Central memory CD8-positive, alpha-beta T cell (primary cell): ENCODE measurements around the gene LAMTOR1.

ENCODE experiments used
- ATAC-seq: fragments of 150-1000 bp; cut with Tn5 transposase; replicated peaks from 2 replicates; pipeline ENCODE4 v1.10.0; 2022; ENCODE audit warnings: mild to moderate bottlenecking, moderate FRiP score, moderate number of reproducible peaks; ENCODE audit not compliant: poor library complexity, severe bottlenecking; ENCODE audit errors: extremely low read depth
- DNase-seq, 2 donors: peaks; one replicate each; pipeline ENCODE4 v3.0.0; 2021; ENCODE audit warnings: low spot score in 2 of 2
- H3K27ac Mint-ChIP-seq: one replicate; pipeline ENCODE4 v1.8.0; 2022; ENCODE audit warnings: low read depth, mild to moderate bottlenecking, moderate library complexity, mixed read lengths
- H3K27me3 Mint-ChIP-seq: one replicate; pipeline ENCODE4 v1.8.0; 2022; ENCODE audit warnings: mixed read lengths
- H3K36me3 Mint-ChIP-seq: one replicate; pipeline ENCODE4 v1.8.0; 2022; ENCODE audit warnings: mild to moderate bottlenecking, moderate library complexity, mixed read lengths; ENCODE audit not compliant: insufficient read depth
- H3K4me1 Mint-ChIP-seq: one replicate; pipeline ENCODE4 v1.8.0; 2022; ENCODE audit warnings: mixed read lengths
- H3K4me3 Mint-ChIP-seq: one replicate; pipeline ENCODE4 v1.8.0; 2022; ENCODE audit warnings: mild to moderate bottlenecking, moderate library complexity, mixed read lengths
- H3K9me3 Mint-ChIP-seq: one replicate; pipeline ENCODE4 v1.8.0; 2022; ENCODE audit warnings: mixed read lengths

Gene LAMTOR1

GRCh38 chr11:72112143-72112977 is 9.3 kb upstream of the LAMTOR1 start, which contains the start of gene ANAPC15:
ANAPC15 (minus strand) TSS chr11:72112695; CDS start chr11:72111276, 1,419 bp downstream.
- peak; percentile 90 for ATAC-seq
- Mint-ChIP-seq H3K4me1 (peaks cover 19% of the 10 kb centered on the region), H3K36me3 (peaks cover 15% of the 10 kb centered on the region), H3K27ac (peak within 1 kb of the TSS; percentile 96), H3K9me3 (no peaks in the 10 kb centered on the region), H3K4me3 (peak within 1 kb of the TSS; percentile 88), H3K27me3 (no peaks in the 10 kb centered on the region)
- peak; percentile 93 to 99 for DNase-seq

GRCh38 chr11:72111300-72112142 is 8.4 kb upstream of the LAMTOR1 start:
- Mint-ChIP-seq H3K4me1 (peaks cover 19% of the 10 kb centered on the region), H3K4me3 (peak overlapping the region; percentile 88), H3K36me3 (peaks cover 15% of the 10 kb centered on the region), H3K27ac (peak overlapping the region; percentile 96), H3K27me3 (no peaks in the 10 kb centered on the region), H3K9me3 (no peaks in the 10 kb centered on the region)
- DNase-seq = no peak
- ATAC-seq = no peak

- H3K4me3 Mint-ChIP-seq = no peak within 1 kb of the TSS
- no peak for DNase-seq
Measured at GRCh38 chr11:72105888-72106287, 2.8 kb upstream of the LAMTOR1 start, which contains the start of gene TOMT. TOMT (plus strand) TSS chr11:72105924; CDS start chr11:72105952, 28 bp downstream.

DNA sequence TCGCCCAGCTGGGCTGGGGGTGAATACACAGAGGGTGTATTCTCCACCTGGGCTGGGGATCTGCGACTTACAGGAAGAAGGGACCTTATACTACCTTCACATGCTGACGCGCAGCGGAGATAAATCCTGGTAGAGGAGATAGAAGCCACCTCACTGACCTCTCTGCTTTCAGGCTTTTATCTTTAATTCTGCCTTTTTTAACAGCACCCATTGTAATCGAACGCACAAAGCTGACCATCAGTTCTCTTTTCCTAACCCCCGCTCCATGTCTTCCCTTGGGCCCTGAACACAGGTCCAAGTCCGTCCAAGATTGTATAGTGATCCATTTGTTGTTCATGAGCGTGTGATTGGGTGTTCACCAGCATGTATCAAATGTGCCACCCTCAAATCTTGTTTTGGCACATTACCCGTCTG is 664 bp upstream of the LAMTOR1 start:
- Mint-ChIP-seq H3K4me1 (peaks cover 40% of the 10 kb centered on the region), H3K4me3 (peak overlapping the region; percentile 81), H3K36me3 (peaks cover 11% of the 10 kb centered on the region)

More at GRCh38 chr11:72105888-72106287, 2.8 kb upstream of the LAMTOR1 start, which contains the start of gene TOMT:
- no peak for ATAC-seq
- H3K9me3 Mint-ChIP-seq = no peaks in the 10 kb centered on the region
- peak within 1 kb of the TSS; percentile 86 for H3K27ac Mint-ChIP-seq
- peaks cover 13% of the 10 kb centered on the region for H3K36me3 Mint-ChIP-seq
- H3K4me1 Mint-ChIP-seq = peaks cover 34% of the 10 kb centered on the region
- H3K27me3 Mint-ChIP-seq = no peaks in the 10 kb centered on the region

GRCh38 chr11:72102631-72102945 is 509 bp downstream of the LAMTOR1 start:
- H3K27me3 Mint-ChIP-seq = no peaks in the 10 kb centered on the region

More for the DNA sequence above, 664 bp upstream of the LAMTOR1 start:
- ATAC-seq = no peak
- no peak for DNase-seq
- Mint-ChIP-seq H3K27me3 (no peaks in the 10 kb centered on the region), H3K27ac (peak overlapping the region; percentile 86), H3K9me3 (no peaks in the 10 kb centered on the region)

DNA sequence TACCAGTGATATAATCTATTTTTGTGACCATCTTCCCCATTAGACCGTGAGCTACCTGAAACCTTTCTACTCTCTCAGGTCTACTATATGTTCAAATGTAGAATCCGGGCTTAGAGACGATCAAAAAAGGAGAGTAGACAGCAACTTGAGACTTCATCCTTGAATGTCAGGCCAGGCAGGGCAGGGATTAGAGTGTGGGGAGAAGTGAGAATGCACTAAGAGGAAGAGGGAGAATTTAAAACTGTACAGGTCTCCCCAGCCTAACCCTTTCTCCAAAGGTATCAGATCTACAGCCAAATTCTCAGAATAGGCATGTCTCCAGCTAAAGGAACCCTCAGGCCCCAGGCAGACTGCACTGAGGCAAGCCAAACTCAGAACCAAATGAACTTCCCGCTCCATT is 935 bp downstream of the LAMTOR1 start:
- no peaks in the 10 kb centered on the region for H3K9me3 Mint-ChIP-seq
- peak overlapping the region; percentile 86 for H3K27ac Mint-ChIP-seq
- H3K27me3 Mint-ChIP-seq = no peaks in the 10 kb centered on the region
- ATAC-seq (no peak), DNase-seq (no peak)
- peaks cover 46% of the 10 kb centered on the region for H3K4me1 Mint-ChIP-seq
- peak overlapping the region; percentile 81 for H3K4me3 Mint-ChIP-seq
- H3K36me3 Mint-ChIP-seq = peaks cover 17% of the 10 kb centered on the region

More at GRCh38 chr11:72102631-72102945, 509 bp downstream of the LAMTOR1 start:
- H3K27ac Mint-ChIP-seq = peak overlapping the region; percentile 86
- H3K36me3 Mint-ChIP-seq = peaks cover 13% of the 10 kb centered on the region
- peaks cover 46% of the 10 kb centered on the region for H3K4me1 Mint-ChIP-seq
- no peaks in the 10 kb centered on the region for H3K9me3 Mint-ChIP-seq
- no peak for DNase-seq
- peak overlapping the region; percentile 81 for H3K4me3 Mint-ChIP-seq
- ATAC-seq = peak; percentile 5

DNA sequence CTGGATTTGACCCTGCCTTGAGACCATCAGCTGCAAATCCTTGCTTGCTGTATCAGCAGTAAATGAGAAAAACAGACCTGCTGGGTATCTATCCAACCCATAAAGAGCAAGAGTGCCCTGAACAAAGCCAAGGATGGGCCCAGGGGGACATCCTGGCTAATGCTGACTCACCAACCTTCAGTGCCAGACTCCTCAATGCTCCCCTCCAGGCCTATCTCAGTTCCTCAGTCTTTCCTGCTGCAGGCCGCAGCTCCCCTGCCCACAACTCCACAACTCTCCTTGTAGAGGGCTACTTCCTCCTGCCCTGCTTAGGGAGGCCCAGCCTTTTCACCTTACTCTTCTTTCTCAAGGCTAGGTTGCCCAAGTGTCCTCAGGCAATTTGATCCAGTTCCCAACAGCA is 2.6 kb downstream of the LAMTOR1 start:
- H3K9me3 Mint-ChIP-seq = no peaks in the 10 kb centered on the region
- H3K27ac Mint-ChIP-seq = no peak overlapping the region
- DNase-seq (no peak), ATAC-seq (no peak)
- H3K36me3 Mint-ChIP-seq = peaks cover 18% of the 10 kb centered on the region
- H3K4me3 Mint-ChIP-seq = no peak overlapping the region
- no peaks in the 10 kb centered on the region for H3K27me3 Mint-ChIP-seq
- H3K4me1 Mint-ChIP-seq = peaks cover 46% of the 10 kb centered on the region

DNA sequence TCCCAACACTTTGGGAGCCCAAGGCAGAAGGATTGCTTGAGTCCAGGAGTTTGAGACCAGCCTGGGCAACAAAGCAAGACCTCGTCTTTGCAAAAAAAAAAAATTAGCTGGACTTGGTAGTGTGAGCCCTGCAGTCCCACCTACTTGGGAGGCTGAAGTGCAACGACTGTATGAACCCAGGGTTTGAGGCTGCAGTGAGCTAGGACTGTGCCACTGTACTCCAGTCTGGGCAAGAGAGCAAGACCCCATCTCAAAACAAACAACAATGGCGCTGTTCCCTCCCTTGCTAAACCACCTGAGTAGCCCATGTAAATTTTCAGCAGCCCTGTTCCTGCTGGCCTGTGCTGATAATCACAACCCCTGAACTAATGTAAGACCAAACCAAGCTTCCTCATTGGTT is 3.1 kb downstream of the LAMTOR1 start:
- no peak overlapping the region for H3K27ac Mint-ChIP-seq
- H3K36me3 Mint-ChIP-seq = peaks cover 18% of the 10 kb centered on the region
- DNase-seq = no peak
- no peaks in the 10 kb centered on the region for H3K27me3 Mint-ChIP-seq
- H3K9me3 Mint-ChIP-seq = no peaks in the 10 kb centered on the region
- no peak for ATAC-seq
- H3K4me3 Mint-ChIP-seq = no peak overlapping the region
- H3K4me1 Mint-ChIP-seq = peaks cover 46% of the 10 kb centered on the region

- Mint-ChIP-seq H3K9me3 (no peaks in the 10 kb centered on the region), H3K4me1 (peaks cover 38% of the 10 kb centered on the region), H3K27me3 (no peaks in the 10 kb centered on the region), H3K36me3 (peaks cover 24% of the 10 kb centered on the region), H3K27ac (peak overlapping the region; percentile 13), H3K4me3 (no peak overlapping the region)
- no peak for ATAC-seq
- DNase-seq = no peak
Measured at GRCh38 chr11:72098741-72099140, 4.4 kb downstream of the LAMTOR1 start.

GRCh38 chr11:72091292-72091691 is 11.8 kb downstream of the LAMTOR1 start:
- H3K4me3 Mint-ChIP-seq = no peak overlapping the region
- no peaks in the 10 kb centered on the region for H3K9me3 Mint-ChIP-seq

GRCh38 chr11:72088076-72088808 is 14.9 kb downstream of the LAMTOR1 start:
- Mint-ChIP-seq H3K9me3 (no peaks in the 10 kb centered on the region), H3K27me3 (no peaks in the 10 kb centered on the region), H3K36me3 (no peaks in the 10 kb centered on the region), H3K4me3 (no peak overlapping the region), H3K27ac (peak overlapping the region; percentile 33), H3K4me1 (peaks cover 4% of the 10 kb centered on the region)
- no peak for DNase-seq
- ATAC-seq = no peak

More at GRCh38 chr11:72091292-72091691, 11.8 kb downstream of the LAMTOR1 start:
- DNase-seq (peak; percentile 41 to 42), ATAC-seq (peak; percentile 93)
- Mint-ChIP-seq H3K27me3 (no peaks in the 10 kb centered on the region), H3K36me3 (peaks cover 7% of the 10 kb centered on the region), H3K27ac (peak overlapping the region; percentile 5), H3K4me1 (peaks cover 4% of the 10 kb centered on the region)
